Hepatocyte (in vitro differentiated cells): Measurements from ENCODE around the gene KIAA0319L. TPM values are rescaled to one million over a fixed set of nuclear protein-coding genes. Genes with fewer than 3 reads are reported as not detected.

Experiments used
- DNase-seq: peaks from one replicate; pipeline ENCODE4 v3.0.0-alpha.2; 2016; ENCODE audit warnings: low spot score
- H2AFZ ChIP-seq: fragments of 200-600 bp; sonication (generic); 2 replicates; pipeline ENCODE4 v1.6.0; 2016; ENCODE audit warnings: antibody characterized with exemption, mild to moderate bottlenecking
- H3K27ac ChIP-seq: fragments of 200-600 bp; sonication (generic); 2 replicates; pipeline ENCODE4 v1.5.1; 2016; ENCODE audit warnings: mild to moderate bottlenecking
- H3K27me3 ChIP-seq: fragments of 200-600 bp; sonication (generic); 2 replicates; pipeline ENCODE4 v1.6.1; 2016
- H3K36me3 ChIP-seq: fragments of 200-600 bp; sonication (generic); replicated peaks from 2 replicates; pipeline ENCODE4 v1.5.1; 2016; ENCODE audit warnings: low read depth; ENCODE audit not compliant: insufficient read depth
- H3K4me1 ChIP-seq: fragments of 200-600 bp; sonication (generic); 2 replicates; pipeline ENCODE4 v1.5.1; 2016; ENCODE audit warnings: mild to moderate bottlenecking, moderate library complexity; ENCODE audit not compliant: insufficient read depth
- H3K4me2 ChIP-seq: fragments of 200-600 bp; sonication (generic); 2 replicates; pipeline ENCODE4 v1.6.0; 2016
- H3K4me3 ChIP-seq: fragments of 200-600 bp; sonication (generic); 2 replicates; pipeline ENCODE4 v1.5.1; 2016; ENCODE audit warnings: mild to moderate bottlenecking
- H3K79me2 ChIP-seq: fragments of 200-600 bp; sonication (generic); 2 replicates; pipeline ENCODE4 v1.6.0; 2017; ENCODE audit warnings: mild to moderate bottlenecking
- H3K9me2 ChIP-seq: fragments of 200-600 bp; sonication (generic); replicated peaks from 2 replicates; pipeline ENCODE4 v1.6.0; 2017; ENCODE audit warnings: mild to moderate bottlenecking; ENCODE audit not compliant: insufficient read depth
- H3K9me3 ChIP-seq: fragments of 200-600 bp; sonication (generic); 2 replicates; pipeline ENCODE4 v1.5.1; 2016; ENCODE audit warnings: low read depth, mild to moderate bottlenecking
- H4K20me1 ChIP-seq: fragments of 200-600 bp; sonication (generic); 2 replicates; pipeline ENCODE4 v1.6.0; 2016; ENCODE audit warnings: mild to moderate bottlenecking; ENCODE audit not compliant: insufficient read depth, poor library complexity, severe bottlenecking
- CTCF ChIP-seq: fragments of 200-600 bp; sonication (generic); IDR thresholded peaks from 2 replicates; pipeline ENCODE4 v1.5.1; 2016; ENCODE audit warnings: antibody characterized with exemption, mild to moderate bottlenecking; ENCODE audit not compliant: poor library complexity
- EZH2 ChIP-seq: fragments of 200-600 bp; sonication (generic); IDR thresholded peaks from 2 replicates; pipeline ENCODE4 v1.6.1; 2016; ENCODE audit warnings: antibody characterized with exemption, mild to moderate bottlenecking, borderline replicate concordance
- EZH2phosphoT487 ChIP-seq: fragments of 200-600 bp; sonication (generic); IDR thresholded peaks from one replicate; pipeline ENCODE4 v1.6.1; 2018; ENCODE audit warnings: antibody characterized with exemption, mild to moderate bottlenecking, low read depth, moderate library complexity; ENCODE audit not compliant: unreplicated experiment, severe bottlenecking
- WGBS: methylation state at CpG from one replicate; pipeline ENCODE4 v1.1.6; 2016; ENCODE audit warnings: low lambda C conversion rate; ENCODE audit errors: missing lambda C conversion rate; 5-methylcytosine and 5-hydroxymethylcytosine counted together
- polyA plus RNA-seq: library from polyadenylated mRNA; unstranded; fragments of >200 nt; fragmentation: Nextera tagmentation; extraction: Ambion mirVana; gene quantifications from 2 replicates; pipeline ENCODE4 v1.2.1, GENCODE V29; 2016
- total RNA-seq: library from RNA; depleted of rRNA; stranded (reverse); fragments of >200 nt; gene quantifications from 2 replicates; pipeline ENCODE4 v1.2.3, GENCODE V29; 2014

The KIAA0319L gene
- total and polyA plus RNA-seq, 2 experiments from 2014 or later, result 56.3 to 77.7 TPM

- H3K9me2 ChIP-seq, result no peaks in the 10 kb centered on the region
- TF ChIP-seq EZH2phosphoT487 (no peak), EZH2 (no peak), CTCF (no peak)
- H3K4me2 ChIP-seq, result no peak overlapping the region
- H3K36me3 ChIP-seq, result no peaks in the 10 kb centered on the region
- no peaks in the 10 kb centered on the region for H3K9me3 ChIP-seq
- no peak overlapping the region for H3K4me3 ChIP-seq
- H3K79me2 ChIP-seq, result peaks cover 7% of the 10 kb centered on the region
- H3K27me3 ChIP-seq, result no peaks in the 10 kb centered on the region
- H3K27ac ChIP-seq, result no peak overlapping the region
- no peaks in the 10 kb centered on the region for H4K20me1 ChIP-seq
- DNase-seq, result no peak
- 65% methylated on average over 4 of the region's 4 CpGs for WGBS
- no peak overlapping the region for H2AFZ ChIP-seq
- H3K4me1 ChIP-seq, result no peaks in the 10 kb centered on the region
Measured at GRCh38 chr1:35603941-35604340, 46.7 kb upstream of the KIAA0319L start.

- Histone ChIP-seq H3K9me2 (no peaks in the 10 kb centered on the region), H3K79me2 (peaks cover 7% of the 10 kb centered on the region), H3K4me2 (no peak overlapping the region), H3K4me3 (no peak overlapping the region), H2AFZ (no peak overlapping the region), H3K36me3 (no peaks in the 10 kb centered on the region), H3K9me3 (no peaks in the 10 kb centered on the region), H3K27ac (no peak overlapping the region), H3K27me3 (no peaks in the 10 kb centered on the region), H4K20me1 (no peaks in the 10 kb centered on the region), H3K4me1 (no peaks in the 10 kb centered on the region)
- TF ChIP-seq EZH2 (no peak), CTCF (no peak), EZH2phosphoT487 (no peak)
- WGBS, result 36% methylated on average over 3 of the region's 3 CpGs
- no peak for DNase-seq
Measured at GRCh38 chr1:35603468-35603867, 46.3 kb upstream of the KIAA0319L start.

GRCh38 chr1:35600593-35600992, 43.4 kb upstream of the KIAA0319L start:
- Histone ChIP-seq H2AFZ (no peak overlapping the region), H3K9me2 (no peaks in the 10 kb centered on the region), H3K36me3 (no peaks in the 10 kb centered on the region), H3K27me3 (no peaks in the 10 kb centered on the region), H3K4me2 (no peak overlapping the region), H3K27ac (no peak overlapping the region), H3K4me1 (no peaks in the 10 kb centered on the region), H3K4me3 (no peak overlapping the region), H4K20me1 (no peaks in the 10 kb centered on the region), H3K79me2 (no peaks in the 10 kb centered on the region), H3K9me3 (no peaks in the 10 kb centered on the region)
- no peak for DNase-seq
- WGBS, result 88% methylated on average over 3 of the region's 3 CpGs
- TF ChIP-seq EZH2 (no peak), CTCF (no peak), EZH2phosphoT487 (no peak)

- no peaks in the 10 kb centered on the region for H3K9me3 ChIP-seq
- WGBS, result 82% methylated on average over 3 of the region's 3 CpGs
- no peaks in the 10 kb centered on the region for H3K27me3 ChIP-seq
- DNase-seq, result no peak
- no peak overlapping the region for H3K27ac ChIP-seq
- no peak overlapping the region for H3K4me2 ChIP-seq
- TF ChIP-seq EZH2phosphoT487 (no peak), CTCF (no peak), EZH2 (no peak)
- no peaks in the 10 kb centered on the region for H3K9me2 ChIP-seq
- no peaks in the 10 kb centered on the region for H3K79me2 ChIP-seq
- no peak overlapping the region for H2AFZ ChIP-seq
- H4K20me1 ChIP-seq, result no peaks in the 10 kb centered on the region
- H3K4me1 ChIP-seq, result no peaks in the 10 kb centered on the region
- H3K36me3 ChIP-seq, result no peaks in the 10 kb centered on the region
- no peak overlapping the region for H3K4me3 ChIP-seq
Measured at GRCh38 chr1:35599411-35599810, 42.2 kb upstream of the KIAA0319L start.
